KOPT-K1 (cell line): ENCODE data around the gene HPN.

Experiments used
- H3K27ac ChIP-seq: fragments of 200-600 bp; sonication (generic); 2 replicates; pipeline ENCODE4 v1.5.1; 2016; ENCODE audit warnings: antibody characterized with exemption, mild to moderate bottlenecking, low read depth, low read length; ENCODE audit not compliant: poor library complexity, severe bottlenecking
- H3K36me3 ChIP-seq: fragments of 200-600 bp; sonication (generic); 2 replicates; pipeline ENCODE4 v1.5.1; 2017; ENCODE audit warnings: antibody characterized with exemption, mild to moderate bottlenecking, low read length, moderate library complexity; ENCODE audit not compliant: insufficient read depth
- H3K9me3 ChIP-seq: fragments of 200-600 bp; sonication (generic); 2 replicates; pipeline ENCODE4 v1.5.1; 2017; ENCODE audit warnings: antibody characterized with exemption, low read length, mild to moderate bottlenecking; ENCODE audit not compliant: insufficient read depth, poor library complexity, severe bottlenecking

HPN gene

GRCh38 chr19:35055715-35056179 is 14.2 kb downstream of the HPN start:
- Histone ChIP-seq H3K27ac (no peak overlapping the region), H3K36me3 (no peaks in the 10 kb centered on the region)

GRCh38 chr19:35056513-35057063 is 15.1 kb downstream of the HPN start:
- H3K9me3 ChIP-seq, result no peaks in the 10 kb centered on the region
- no peaks in the 10 kb centered on the region for H3K36me3 ChIP-seq
- no peak overlapping the region for H3K27ac ChIP-seq

More at GRCh38 chr19:35055715-35056179, 14.2 kb downstream of the HPN start:
- H3K9me3 ChIP-seq, result no peaks in the 10 kb centered on the region

GRCh38 chr19:35058370-35058769 is 16.8 kb downstream of the HPN start:
- no peaks in the 10 kb centered on the region for H3K36me3 ChIP-seq
- no peak overlapping the region for H3K27ac ChIP-seq
- no peaks in the 10 kb centered on the region for H3K9me3 ChIP-seq

- no peak overlapping the region for H3K27ac ChIP-seq
- no peaks in the 10 kb centered on the region for H3K36me3 ChIP-seq
- H3K9me3 ChIP-seq, result no peaks in the 10 kb centered on the region
These were observed 17.7 kb downstream of the HPN start for GRCh38 chr19:35059006-35059798.

GRCh38 chr19:35059799-35060091 is 18.2 kb downstream of the HPN start:
- H3K27ac ChIP-seq, result no peak overlapping the region
- H3K36me3 ChIP-seq, result no peaks in the 10 kb centered on the region
- H3K9me3 ChIP-seq, result no peaks in the 10 kb centered on the region

- H3K27ac ChIP-seq, result no peak overlapping the region
- no peaks in the 10 kb centered on the region for H3K9me3 ChIP-seq
- H3K36me3 ChIP-seq, result no peaks in the 10 kb centered on the region
These were observed 18.8 kb downstream of the HPN start for GRCh38 chr19:35060160-35060855.

GRCh38 chr19:35061583-35062373 is 20.3 kb downstream of the HPN start:
- H3K36me3 ChIP-seq, result no peaks in the 10 kb centered on the region
- H3K9me3 ChIP-seq, result no peaks in the 10 kb centered on the region
- H3K27ac ChIP-seq, result no peak overlapping the region

- Histone ChIP-seq H3K27ac (no peak overlapping the region), H3K9me3 (no peaks in the 10 kb centered on the region), H3K36me3 (no peaks in the 10 kb centered on the region)
These were observed 21.4 kb downstream of the HPN start for GRCh38 chr19:35062942-35063341.

- Histone ChIP-seq H3K9me3 (no peaks in the 10 kb centered on the region), H3K36me3 (no peaks in the 10 kb centered on the region), H3K27ac (no peak overlapping the region)
These were observed 22.7 kb downstream of the HPN start for GRCh38 chr19:35063940-35064818.

GRCh38 chr19:35065574-35065973 is 24.1 kb downstream of the HPN start:
- peaks cover 3% of the 10 kb centered on the region for H3K9me3 ChIP-seq
- H3K27ac ChIP-seq, result no peak overlapping the region
- H3K36me3 ChIP-seq, result no peaks in the 10 kb centered on the region

GRCh38 chr19:35066121-35066520 is 24.6 kb downstream of the HPN start:
- Histone ChIP-seq H3K27ac (no peak overlapping the region), H3K9me3 (peaks cover 6% of the 10 kb centered on the region), H3K36me3 (no peaks in the 10 kb centered on the region)

- Histone ChIP-seq H3K9me3 (peaks cover 6% of the 10 kb centered on the region), H3K27ac (no peak overlapping the region), H3K36me3 (no peaks in the 10 kb centered on the region)
These were observed 25.4 kb downstream of the HPN start for GRCh38 chr19:35066691-35067563.

GRCh38 chr19:35068941-35069634 is 27.6 kb downstream of the HPN start:
- Histone ChIP-seq H3K36me3 (no peaks in the 10 kb centered on the region), H3K9me3 (peaks cover 6% of the 10 kb centered on the region), H3K27ac (no peak overlapping the region)
